Activated naive CD8-positive, alpha-beta T cell (primary cell): Measurements from ENCODE around the gene TMC3.
"Not testable (repeated sequence)": the region's sequence is repeated elsewhere in the genome, so short reads cannot be mapped to it uniquely, and the experiment has no call there.

Experiments
- H3K27ac Mint-ChIP-seq: one replicate; pipeline ENCODE4 v1.8.0; 2021; ENCODE audit warnings: mixed read lengths
- H3K27me3 Mint-ChIP-seq: one replicate; pipeline ENCODE4 v1.8.0; 2021; ENCODE audit warnings: mixed read lengths
- H3K36me3 Mint-ChIP-seq: one replicate; pipeline ENCODE4 v1.8.0; 2021; ENCODE audit warnings: mixed read lengths
- H3K4me1 Mint-ChIP-seq: one replicate; pipeline ENCODE4 v1.8.0; 2021; ENCODE audit warnings: low read depth, mixed read lengths
- H3K4me3 Mint-ChIP-seq: one replicate; pipeline ENCODE4 v1.8.0; 2021; ENCODE audit warnings: mild to moderate bottlenecking, mixed read lengths
- H3K9me3 Mint-ChIP-seq: one replicate; pipeline ENCODE4 v1.8.0; 2021; ENCODE audit warnings: low read depth, mixed read lengths

Gene TMC3

GRCh38 chr15:81373775-81374395 is at the start of gene TMC3:
TSS of gene TMC3 (minus strand) at chr15:81374213. CDS start at chr15:81374077, 136 bp downstream.
- H3K4me1 Mint-ChIP-seq, result no peaks in the 10 kb centered on the region
- H3K27me3 Mint-ChIP-seq, result no peaks in the 10 kb centered on the region
- H3K4me3 Mint-ChIP-seq, result no peak within 1 kb of the TSS
- no peak within 1 kb of the TSS for H3K27ac Mint-ChIP-seq
- peaks cover 8% of the 10 kb centered on the region for H3K36me3 Mint-ChIP-seq
- H3K9me3 Mint-ChIP-seq, result no peaks in the 10 kb centered on the region

DNA sequence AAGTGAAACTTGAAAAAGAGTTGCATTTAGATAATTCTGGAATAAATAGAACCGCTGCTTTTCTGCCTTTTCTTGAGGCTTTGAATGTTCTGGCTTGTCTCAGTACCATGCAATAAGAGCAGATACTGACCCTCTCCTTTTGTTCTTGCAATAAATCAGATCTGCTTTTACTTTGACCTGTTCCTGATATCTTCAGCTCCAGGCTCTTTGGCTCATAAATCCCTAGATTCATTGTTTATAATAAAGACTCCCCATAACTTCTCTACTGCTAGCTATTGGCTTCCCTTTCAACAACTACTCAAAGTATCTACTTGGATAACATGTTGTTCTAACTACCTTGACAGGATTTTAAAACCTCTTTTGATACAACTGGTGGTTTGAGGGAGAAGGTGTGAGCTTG is 47.4 kb upstream of the TMC3 start:
- H3K9me3 Mint-ChIP-seq, result no peaks in the 10 kb centered on the region
- peaks cover 2% of the 10 kb centered on the region for H3K36me3 Mint-ChIP-seq
- no peaks in the 10 kb centered on the region for H3K4me1 Mint-ChIP-seq
- H3K27ac Mint-ChIP-seq, result no peak overlapping the region
- no peaks in the 10 kb centered on the region for H3K27me3 Mint-ChIP-seq
- H3K4me3 Mint-ChIP-seq, result no peak overlapping the region

DNA sequence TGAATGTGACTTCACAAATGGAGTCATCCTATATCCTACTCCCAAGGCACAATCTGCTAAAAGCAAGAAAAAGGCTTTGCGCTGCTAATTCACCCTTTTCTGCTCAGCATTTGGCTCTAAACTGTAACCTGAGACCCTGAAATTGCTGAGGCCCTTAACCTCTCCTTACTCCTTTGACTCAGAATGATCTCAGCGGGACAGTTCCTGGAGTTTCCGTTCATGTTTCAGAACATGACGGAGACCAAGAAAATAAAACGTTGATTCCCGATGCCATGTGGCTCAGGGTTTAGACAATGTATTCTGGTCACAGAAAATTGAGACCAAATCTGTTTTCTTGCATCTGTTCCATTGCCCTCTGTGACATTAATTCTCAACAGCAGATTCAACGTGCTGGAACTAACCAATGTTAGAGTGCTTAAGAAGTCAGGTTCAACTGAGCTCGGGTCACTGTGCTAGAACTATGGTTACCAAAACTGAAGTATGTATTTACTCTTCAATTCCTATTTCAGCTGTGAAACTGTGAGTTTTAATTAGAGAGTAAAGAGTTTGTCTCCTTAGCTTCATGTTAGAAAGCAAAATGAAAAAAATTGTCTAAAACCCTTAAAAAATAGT is 45.4 kb upstream of the TMC3 start:
- no peak overlapping the region for H3K27ac Mint-ChIP-seq
- no peaks in the 10 kb centered on the region for H3K27me3 Mint-ChIP-seq
- H3K36me3 Mint-ChIP-seq, result no peaks in the 10 kb centered on the region
- H3K4me3 Mint-ChIP-seq, result no peak overlapping the region
- no peaks in the 10 kb centered on the region for H3K9me3 Mint-ChIP-seq
- peaks cover 6% of the 10 kb centered on the region for H3K4me1 Mint-ChIP-seq

DNA sequence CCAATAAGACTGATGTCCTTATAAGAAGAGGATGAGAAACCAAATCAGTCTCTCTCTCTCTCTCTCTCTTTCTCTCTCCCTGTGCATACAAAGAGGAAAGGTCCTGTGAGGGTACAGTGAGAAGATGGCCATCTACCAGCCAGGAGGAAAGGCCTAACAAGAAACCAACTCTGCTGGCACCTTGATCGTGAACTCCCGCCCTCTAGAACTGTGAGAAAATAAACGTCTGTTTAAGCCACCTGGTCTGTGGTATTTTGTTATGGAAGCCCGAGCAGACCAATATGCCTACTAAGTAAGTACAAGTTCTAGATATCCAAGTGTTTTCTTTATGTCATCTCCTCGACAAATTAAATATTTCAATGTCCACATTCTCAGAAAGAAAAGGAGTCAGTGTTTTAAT is 44.9 kb upstream of the TMC3 start:
- no peaks in the 10 kb centered on the region for H3K36me3 Mint-ChIP-seq
- H3K9me3 Mint-ChIP-seq, result no peaks in the 10 kb centered on the region
- no peak overlapping the region for H3K4me3 Mint-ChIP-seq
- no peak overlapping the region for H3K27ac Mint-ChIP-seq
- no peaks in the 10 kb centered on the region for H3K27me3 Mint-ChIP-seq
- H3K4me1 Mint-ChIP-seq, result peaks cover 8% of the 10 kb centered on the region

GRCh38 chr15:81418444-81418843 is 44.4 kb upstream of the TMC3 start:
- Mint-ChIP-seq H3K9me3 (no peaks in the 10 kb centered on the region), H3K27me3 (no peaks in the 10 kb centered on the region), H3K27ac (no peak overlapping the region), H3K4me1 (peaks cover 8% of the 10 kb centered on the region), H3K4me3 (no peak overlapping the region), H3K36me3 (no peaks in the 10 kb centered on the region)

GRCh38 chr15:81414274-81414968 is 40.4 kb upstream of the TMC3 start:
- not testable (repeated sequence) for H3K27me3 Mint-ChIP-seq, H3K27ac Mint-ChIP-seq, H3K9me3 Mint-ChIP-seq, H3K4me1 Mint-ChIP-seq, H3K36me3 Mint-ChIP-seq
- H3K4me3 Mint-ChIP-seq, result peak overlapping the region; percentile 35

GRCh38 chr15:81413851-81414250 is 39.8 kb upstream of the TMC3 start:
- Mint-ChIP-seq H3K27ac (no peak overlapping the region), H3K9me3 (no peaks in the 10 kb centered on the region), H3K4me3 (no peak overlapping the region), H3K4me1 (peaks cover 8% of the 10 kb centered on the region), H3K36me3 (no peaks in the 10 kb centered on the region), H3K27me3 (no peaks in the 10 kb centered on the region)

DNA sequence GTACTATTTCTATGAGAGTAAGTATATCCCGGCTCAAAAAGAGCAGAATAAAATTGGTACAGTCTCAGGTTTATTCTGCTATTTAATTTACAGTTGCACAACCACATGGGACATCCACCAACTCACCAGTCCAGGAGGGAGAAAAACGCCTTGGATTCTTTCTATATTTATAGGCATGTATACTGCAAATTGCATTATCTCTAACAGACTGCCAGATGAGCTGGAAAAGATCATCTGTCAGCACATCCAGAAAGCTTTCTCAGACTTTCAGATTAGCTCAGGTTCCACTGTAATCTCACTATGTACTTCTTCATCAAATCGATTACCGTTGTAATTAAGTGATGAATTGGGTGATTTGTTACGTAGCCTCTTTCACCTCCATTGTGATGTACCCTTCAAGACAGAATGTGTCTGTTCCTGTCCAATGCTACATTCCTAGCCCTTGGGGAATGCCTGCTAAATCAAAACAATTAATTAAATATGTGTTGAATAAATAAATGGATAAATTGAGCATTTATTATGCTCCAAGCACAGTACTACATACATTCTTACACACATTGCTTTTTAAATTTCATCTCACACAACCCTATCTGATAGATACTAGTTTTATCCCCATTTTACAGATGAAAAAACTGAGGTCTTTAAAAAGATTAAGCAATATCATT is 38.1 kb upstream of the TMC3 start:
- no peaks in the 10 kb centered on the region for H3K27me3 Mint-ChIP-seq
- no peaks in the 10 kb centered on the region for H3K9me3 Mint-ChIP-seq
- H3K4me1 Mint-ChIP-seq, result peaks cover 8% of the 10 kb centered on the region
- H3K27ac Mint-ChIP-seq, result no peak overlapping the region
- no peak overlapping the region for H3K4me3 Mint-ChIP-seq
- no peaks in the 10 kb centered on the region for H3K36me3 Mint-ChIP-seq

DNA sequence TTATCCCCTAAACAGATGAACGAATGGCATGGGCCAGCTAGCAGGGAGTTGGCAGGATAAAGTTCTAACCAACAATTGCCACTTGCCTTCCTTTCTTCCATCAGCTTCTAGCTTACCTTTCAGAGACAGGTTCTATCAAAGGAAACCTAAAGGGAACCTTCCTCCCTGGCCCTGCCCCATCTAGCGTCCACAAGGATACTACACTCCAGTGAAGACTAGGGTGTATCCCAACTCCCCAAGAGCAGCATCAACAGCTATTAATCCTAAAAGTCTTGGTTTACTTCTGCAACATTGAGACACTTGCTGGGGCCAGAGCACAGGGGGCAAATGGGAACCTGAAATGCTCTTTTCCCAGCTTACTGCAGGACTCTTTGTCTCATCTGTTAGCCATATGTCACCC is 37.0 kb upstream of the TMC3 start:
- H3K4me3 Mint-ChIP-seq, result no peak overlapping the region
- no peaks in the 10 kb centered on the region for H3K9me3 Mint-ChIP-seq
- H3K4me1 Mint-ChIP-seq, result peaks cover 8% of the 10 kb centered on the region
- no peaks in the 10 kb centered on the region for H3K36me3 Mint-ChIP-seq
- H3K27ac Mint-ChIP-seq, result no peak overlapping the region
- no peaks in the 10 kb centered on the region for H3K27me3 Mint-ChIP-seq

DNA sequence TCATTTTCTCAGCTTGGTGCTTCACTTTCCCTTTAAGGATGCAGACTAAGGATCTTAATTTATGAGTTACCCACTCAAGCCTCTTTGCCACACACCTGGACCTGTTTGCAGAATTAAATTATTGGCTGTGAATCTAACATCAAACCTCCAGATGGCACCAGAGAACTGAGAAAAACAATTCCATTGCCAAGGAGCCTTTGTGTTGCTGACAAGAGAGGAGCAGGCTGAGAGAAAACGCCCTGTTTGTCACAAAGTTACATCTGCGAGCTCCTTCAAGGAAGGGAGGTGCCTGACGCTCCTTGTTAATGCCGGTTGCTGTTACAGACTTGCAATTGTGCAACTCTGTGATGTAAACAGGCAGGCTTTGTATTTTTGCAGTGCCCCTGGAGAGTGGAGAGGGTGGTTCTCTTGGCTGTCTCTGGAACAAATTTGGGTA is 36.3 kb upstream of the TMC3 start:
- no peaks in the 10 kb centered on the region for H3K36me3 Mint-ChIP-seq
- H3K4me1 Mint-ChIP-seq, result peaks cover 8% of the 10 kb centered on the region
- no peaks in the 10 kb centered on the region for H3K9me3 Mint-ChIP-seq
- H3K27me3 Mint-ChIP-seq, result no peaks in the 10 kb centered on the region
- H3K4me3 Mint-ChIP-seq, result no peak overlapping the region
- H3K27ac Mint-ChIP-seq, result no peak overlapping the region

- H3K9me3 Mint-ChIP-seq, result no peaks in the 10 kb centered on the region
Measured at GRCh38 chr15:81407718-81408117, 33.7 kb upstream of the TMC3 start.

GRCh38 chr15:81407176-81407575 is 33.2 kb upstream of the TMC3 start:
- H3K4me1 Mint-ChIP-seq, result no peaks in the 10 kb centered on the region
- H3K27ac Mint-ChIP-seq, result no peak overlapping the region
- H3K36me3 Mint-ChIP-seq, result peaks cover 2% of the 10 kb centered on the region
- H3K9me3 Mint-ChIP-seq, result no peaks in the 10 kb centered on the region
- H3K27me3 Mint-ChIP-seq, result peaks cover 3% of the 10 kb centered on the region
- H3K4me3 Mint-ChIP-seq, result no peak overlapping the region

More at GRCh38 chr15:81407718-81408117, 33.7 kb upstream of the TMC3 start:
- Mint-ChIP-seq H3K27ac (no peak overlapping the region), H3K4me3 (no peak overlapping the region), H3K27me3 (peaks cover 3% of the 10 kb centered on the region), H3K36me3 (peaks cover 2% of the 10 kb centered on the region), H3K4me1 (no peaks in the 10 kb centered on the region)

- H3K36me3 Mint-ChIP-seq, result peaks cover 2% of the 10 kb centered on the region
- H3K27me3 Mint-ChIP-seq, result peaks cover 3% of the 10 kb centered on the region
- peaks cover 4% of the 10 kb centered on the region for H3K4me1 Mint-ChIP-seq
- H3K4me3 Mint-ChIP-seq, result no peak overlapping the region
- no peaks in the 10 kb centered on the region for H3K9me3 Mint-ChIP-seq
- H3K27ac Mint-ChIP-seq, result no peak overlapping the region
Measured at GRCh38 chr15:81400640-81401236, 26.7 kb upstream of the TMC3 start.

DNA sequence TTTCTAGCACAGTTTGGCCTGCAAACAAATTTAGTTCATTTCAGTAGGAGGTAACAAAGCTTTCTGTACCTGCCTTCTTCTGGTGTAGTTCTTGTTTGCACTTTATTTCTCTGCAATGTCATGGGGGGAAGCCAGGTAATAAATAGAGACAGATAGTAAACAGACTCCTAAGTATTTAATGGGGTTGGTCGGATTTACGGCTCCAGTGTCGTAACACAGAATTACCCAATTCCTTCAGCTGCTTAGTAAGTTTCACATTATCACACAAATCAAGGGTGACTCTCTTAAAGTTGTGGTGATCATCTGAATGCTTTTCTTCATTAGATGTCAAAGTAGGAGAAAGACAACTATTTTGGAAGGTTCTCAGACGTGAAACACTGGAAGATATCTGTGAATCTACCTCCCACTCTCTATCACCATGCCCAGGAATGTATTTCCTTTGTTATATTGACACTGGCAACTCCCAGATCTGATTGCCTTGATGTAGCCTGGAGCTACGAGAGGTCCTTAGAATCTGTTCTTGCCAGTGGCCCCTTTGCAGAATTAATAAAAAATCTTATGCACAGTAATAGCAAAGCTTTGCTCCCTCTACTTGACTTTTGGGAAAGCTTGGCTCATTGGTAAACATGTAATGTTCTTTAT is 25.0 kb upstream of the TMC3 start:
- Mint-ChIP-seq H3K4me3 (no peak overlapping the region), H3K9me3 (no peaks in the 10 kb centered on the region), H3K27ac (no peak overlapping the region), H3K36me3 (no peaks in the 10 kb centered on the region), H3K27me3 (peaks cover under 1% of the 10 kb centered on the region), H3K4me1 (peaks cover 4% of the 10 kb centered on the region)
